ENCODE data around the gene DPH6.

The DPH6 gene

DNA sequence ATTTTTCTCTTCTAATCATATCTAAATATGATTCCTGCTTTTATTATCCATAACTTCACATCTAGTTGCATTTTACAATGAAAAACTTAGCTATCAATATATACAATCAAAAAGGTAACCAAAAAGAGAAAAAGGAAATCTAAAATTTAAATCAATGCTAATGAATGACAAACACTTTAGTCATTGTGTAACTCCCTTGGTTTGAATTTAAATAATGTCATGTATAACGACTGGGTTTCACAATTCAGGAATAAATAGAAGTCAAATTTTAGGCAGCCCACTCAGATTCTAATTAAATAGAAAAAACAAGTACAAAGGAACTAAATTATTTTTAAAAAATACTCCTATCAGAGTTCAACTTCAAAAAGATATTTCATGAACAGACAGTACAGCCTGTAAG, 26.9 kb downstream of the DPH6 start:
- no peak overlapping the region for H3K4me3 Mint-ChIP-seq
- H3K36me3 Mint-ChIP-seq: no peaks in the 10 kb centered on the region
- H3K27ac Mint-ChIP-seq: no peak overlapping the region
- no peaks in the 10 kb centered on the region for H3K4me1 Mint-ChIP-seq
- no peaks in the 10 kb centered on the region for H3K27me3 Mint-ChIP-seq
- no peak for ATAC-seq
- H3K9me3 Mint-ChIP-seq: no peaks in the 10 kb centered on the region

DNA sequence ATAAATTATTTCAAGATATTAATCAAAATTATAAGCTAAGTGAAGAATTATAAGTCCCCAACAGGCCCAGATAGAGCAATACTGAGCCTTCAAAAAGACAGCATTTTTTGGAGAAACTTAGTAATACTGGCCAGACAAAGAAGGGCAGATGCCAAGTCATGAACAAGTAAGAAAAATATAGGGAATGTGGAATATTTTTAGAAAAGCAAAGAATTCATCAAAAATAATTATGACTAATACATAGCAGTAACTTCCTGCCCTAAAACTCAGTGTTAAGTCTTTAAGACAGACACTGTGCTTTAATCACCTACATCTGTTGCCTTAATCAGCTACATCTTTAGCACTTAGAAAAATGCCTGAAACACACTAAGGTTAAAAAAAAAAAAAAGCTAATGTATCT, 31.2 kb downstream of the DPH6 start:
- ATAC-seq: no peak
- Mint-ChIP-seq H3K4me1 (no peaks in the 10 kb centered on the region), H3K27ac (no peak overlapping the region)

DNA sequence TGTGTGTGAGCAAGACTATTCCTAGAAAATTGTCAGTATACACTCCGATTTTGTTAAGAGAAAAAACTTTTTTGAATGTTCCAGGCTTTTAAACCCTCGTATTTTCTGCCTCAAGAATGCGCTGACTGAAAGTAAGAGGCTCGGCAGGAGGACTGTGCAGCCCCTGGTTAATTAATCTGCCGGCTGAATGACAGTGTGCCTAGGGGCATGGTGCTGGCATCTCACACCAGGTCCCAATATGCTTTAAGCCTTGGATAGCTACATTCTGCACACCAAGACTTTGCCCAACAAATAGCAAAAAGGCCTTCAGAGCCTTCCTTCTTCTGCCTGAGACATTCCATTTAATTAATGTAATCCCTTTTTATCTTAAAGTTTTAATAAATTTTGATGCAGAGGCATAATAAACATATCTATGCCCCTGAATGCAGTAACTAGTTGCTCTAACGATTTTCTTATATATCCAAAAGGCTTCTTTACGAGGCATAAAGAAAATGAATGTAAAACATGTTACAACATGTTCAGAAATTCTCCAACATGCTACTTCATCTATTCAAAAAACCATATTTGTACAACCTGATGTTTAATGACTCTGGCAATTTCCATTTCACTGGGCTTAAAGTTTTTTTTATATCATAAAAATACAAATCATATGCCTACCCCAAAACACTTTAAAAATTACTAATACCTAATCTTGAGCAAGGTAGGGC, 37.9 kb downstream of the DPH6 start:
- Mint-ChIP-seq H3K4me1 (peaks cover 10% of the 10 kb centered on the region), H3K27me3 (no peaks in the 10 kb centered on the region), H3K36me3 (peaks cover 9% of the 10 kb centered on the region), H3K4me3 (no peak overlapping the region), H3K9me3 (no peaks in the 10 kb centered on the region), H3K27ac (no peak overlapping the region)
- ATAC-seq: no peak

More for the DNA sequence above, 31.2 kb downstream of the DPH6 start:
- Mint-ChIP-seq H3K36me3 (no peaks in the 10 kb centered on the region), H3K9me3 (no peaks in the 10 kb centered on the region), H3K4me3 (no peak overlapping the region), H3K27me3 (no peaks in the 10 kb centered on the region)

DNA sequence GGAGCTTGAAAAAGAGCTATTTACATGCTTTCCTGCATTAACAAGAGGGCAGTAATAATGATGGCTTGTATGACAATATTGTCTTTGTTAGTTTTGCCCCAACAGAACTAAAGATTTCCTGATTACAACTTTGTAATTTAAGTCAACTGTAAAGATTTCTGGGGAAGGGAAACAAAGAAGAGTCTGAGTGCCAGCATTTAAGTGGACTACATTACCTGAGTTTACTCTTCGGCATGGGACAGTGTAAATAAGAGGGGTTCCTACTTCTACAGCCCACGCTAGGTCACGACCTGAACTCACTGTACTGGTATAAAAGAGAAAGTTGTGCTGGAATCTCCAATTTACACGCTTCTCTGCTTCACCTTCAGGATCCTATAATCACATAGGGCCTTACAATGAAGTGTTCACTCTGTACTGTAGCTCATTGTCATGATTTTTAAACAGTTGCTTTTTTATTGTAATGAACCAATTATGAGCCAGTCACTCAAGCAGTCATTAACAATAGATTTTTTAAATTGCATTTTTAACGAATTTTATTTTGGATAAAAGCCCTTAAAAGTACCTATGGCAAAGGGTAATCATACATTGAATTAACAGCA, 39.6 kb downstream of the DPH6 start:
- no peaks in the 10 kb centered on the region for H3K9me3 Mint-ChIP-seq

DNA sequence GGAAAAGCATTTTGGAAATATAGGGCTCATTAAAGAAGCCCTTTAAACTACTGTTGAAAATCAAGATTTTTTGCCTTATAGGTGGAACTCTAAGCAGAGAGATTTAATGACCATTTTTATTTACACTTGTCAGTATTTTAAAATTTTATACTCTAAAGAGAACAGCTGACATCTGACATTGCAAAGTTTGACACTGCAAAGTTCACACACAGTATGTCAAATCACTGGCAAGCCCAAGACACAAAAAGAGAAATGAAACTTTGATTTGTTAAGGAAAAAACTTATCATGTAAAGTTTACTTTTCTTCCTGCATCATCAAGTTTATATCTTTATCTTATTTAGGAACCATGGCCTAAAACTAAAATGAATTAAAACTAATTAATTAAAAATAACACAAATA, 40.2 kb downstream of the DPH6 start:
- no peak for ATAC-seq
- Mint-ChIP-seq H3K9me3 (no peaks in the 10 kb centered on the region), H3K4me1 (peaks cover 10% of the 10 kb centered on the region), H3K4me3 (no peak overlapping the region), H3K27ac (no peak overlapping the region), H3K27me3 (no peaks in the 10 kb centered on the region), H3K36me3 (peaks cover 10% of the 10 kb centered on the region)

More for the DNA sequence above, 39.6 kb downstream of the DPH6 start:
- peaks cover 10% of the 10 kb centered on the region for H3K4me1 Mint-ChIP-seq
- ATAC-seq: no peak
- no peak overlapping the region for H3K4me3 Mint-ChIP-seq
- no peak overlapping the region for H3K27ac Mint-ChIP-seq
- no peaks in the 10 kb centered on the region for H3K27me3 Mint-ChIP-seq
- H3K36me3 Mint-ChIP-seq: peaks cover 10% of the 10 kb centered on the region

DNA sequence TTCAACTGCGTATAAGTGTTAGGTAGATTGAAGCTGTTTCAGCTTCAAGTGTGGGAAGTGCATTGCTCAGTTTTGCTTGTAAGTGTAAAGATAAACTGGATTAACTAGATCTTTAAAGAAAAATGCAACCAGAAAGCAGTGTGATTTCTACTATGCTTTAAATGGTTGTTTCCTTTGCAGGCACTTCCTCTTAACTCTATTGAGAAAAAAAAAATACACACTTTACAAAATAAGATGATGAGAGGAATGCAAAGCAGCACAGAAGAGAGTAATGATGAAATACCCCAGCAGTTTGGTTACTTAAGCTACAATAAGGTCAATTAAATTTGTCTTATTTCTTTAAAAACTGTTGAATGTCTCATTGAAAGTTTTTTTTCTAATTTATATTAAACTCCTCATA, 40.8 kb downstream of the DPH6 start:
- Mint-ChIP-seq H3K9me3 (no peaks in the 10 kb centered on the region), H3K27me3 (no peaks in the 10 kb centered on the region)

DNA sequence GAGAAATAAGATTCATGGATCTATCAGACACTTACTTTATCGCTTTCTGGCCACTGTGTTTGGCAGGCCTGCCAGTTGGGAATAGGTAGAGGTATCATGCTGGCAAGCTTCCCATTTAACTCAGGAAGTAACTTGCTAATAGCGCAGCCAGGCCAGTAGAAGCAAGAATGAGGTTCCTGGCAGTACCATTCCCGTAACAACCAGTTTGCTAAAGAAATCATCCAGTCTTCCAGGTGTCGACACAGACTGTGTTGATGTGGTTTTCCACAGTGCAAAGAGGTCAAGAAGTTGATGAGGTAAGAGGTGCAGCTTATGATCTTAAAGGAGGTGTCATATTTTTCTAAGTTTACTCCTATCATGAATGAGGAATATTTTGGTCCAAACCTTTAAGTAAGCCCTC, 46.2 kb downstream of the DPH6 start:
- Mint-ChIP-seq H3K4me3 (no peak overlapping the region), H3K27ac (no peak overlapping the region), H3K9me3 (no peaks in the 10 kb centered on the region), H3K4me1 (peaks cover 7% of the 10 kb centered on the region), H3K27me3 (no peaks in the 10 kb centered on the region), H3K36me3 (peaks cover 10% of the 10 kb centered on the region)
- ATAC-seq: no peak

More for the DNA sequence above, 40.8 kb downstream of the DPH6 start:
- Mint-ChIP-seq H3K4me3 (no peak overlapping the region), H3K27ac (no peak overlapping the region), H3K36me3 (peaks cover 10% of the 10 kb centered on the region), H3K4me1 (peaks cover 10% of the 10 kb centered on the region)
- no peak for ATAC-seq

DNA sequence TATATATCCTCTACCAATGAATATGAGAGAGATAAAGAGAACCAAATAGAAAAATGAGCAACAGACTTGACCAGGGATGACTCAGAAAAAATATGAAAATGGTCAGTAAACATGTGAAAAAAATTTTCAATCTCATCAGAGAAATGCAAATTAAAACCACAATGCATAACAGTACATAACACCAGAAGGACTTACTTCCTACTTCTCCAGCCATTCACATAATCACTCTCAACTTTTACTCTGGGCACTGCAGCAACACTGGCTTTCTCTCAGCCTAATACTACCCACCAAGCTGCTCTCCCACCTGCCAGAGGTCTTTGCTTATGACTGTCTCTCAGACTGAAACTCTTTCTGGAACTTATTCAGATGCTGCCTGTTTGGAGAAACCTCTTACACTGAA, 49.4 kb downstream of the DPH6 start:
- H3K36me3 Mint-ChIP-seq: no peaks in the 10 kb centered on the region
- ATAC-seq: peak; percentile 93
- H3K4me1 Mint-ChIP-seq: peaks cover 7% of the 10 kb centered on the region
- H3K9me3 Mint-ChIP-seq: no peaks in the 10 kb centered on the region
- H3K4me3 Mint-ChIP-seq: no peak overlapping the region
- H3K27me3 Mint-ChIP-seq: no peaks in the 10 kb centered on the region
- no peak overlapping the region for H3K27ac Mint-ChIP-seq

DNA sequence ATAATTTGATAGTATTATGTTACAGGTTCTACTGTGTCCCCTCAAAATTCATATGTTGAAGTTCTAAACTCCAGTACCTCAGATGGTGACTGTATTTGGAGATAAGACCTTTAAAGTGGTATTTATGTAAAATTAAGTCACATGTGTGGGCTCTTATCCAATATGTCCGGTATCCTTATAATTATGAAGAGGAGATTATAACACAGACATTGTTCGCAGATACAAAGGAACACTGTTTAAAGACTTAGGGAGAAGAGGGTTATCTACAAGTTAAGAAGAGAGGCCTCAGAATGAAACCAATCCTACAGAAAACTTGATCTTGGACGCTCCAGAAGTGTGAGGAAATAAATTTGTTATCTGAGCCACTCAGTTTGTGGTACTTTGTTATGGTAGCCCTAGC, 50.9 kb downstream of the DPH6 start:
- H3K27ac Mint-ChIP-seq: no peak overlapping the region
- no peak overlapping the region for H3K4me3 Mint-ChIP-seq
- peaks cover 7% of the 10 kb centered on the region for H3K36me3 Mint-ChIP-seq
- no peak for ATAC-seq
- no peaks in the 10 kb centered on the region for H3K9me3 Mint-ChIP-seq
- H3K27me3 Mint-ChIP-seq: no peaks in the 10 kb centered on the region
- peaks cover 7% of the 10 kb centered on the region for H3K4me1 Mint-ChIP-seq

DNA sequence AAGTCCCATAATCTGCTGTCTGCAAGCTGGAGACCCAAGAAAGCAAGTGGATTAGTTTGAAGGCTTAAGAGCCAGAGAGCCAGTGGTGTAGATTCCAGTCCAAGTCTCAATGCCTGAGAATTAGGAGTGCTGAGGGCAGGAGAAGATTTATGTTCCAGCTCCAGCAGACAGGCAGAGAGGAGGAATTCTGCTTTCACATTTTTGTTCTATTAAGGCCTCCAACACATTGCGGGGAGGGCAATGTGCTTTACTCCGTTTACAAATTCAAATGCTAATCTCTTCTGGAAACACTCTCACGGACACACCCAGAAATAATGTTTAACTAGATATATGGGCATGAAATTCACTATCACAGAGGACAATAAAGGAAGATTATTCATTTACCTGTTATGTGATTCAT, 54.0 kb downstream of the DPH6 start:
- H3K36me3 Mint-ChIP-seq: peaks cover 26% of the 10 kb centered on the region
- H3K4me3 Mint-ChIP-seq: no peak overlapping the region
- H3K27ac Mint-ChIP-seq: no peak overlapping the region

DNA sequence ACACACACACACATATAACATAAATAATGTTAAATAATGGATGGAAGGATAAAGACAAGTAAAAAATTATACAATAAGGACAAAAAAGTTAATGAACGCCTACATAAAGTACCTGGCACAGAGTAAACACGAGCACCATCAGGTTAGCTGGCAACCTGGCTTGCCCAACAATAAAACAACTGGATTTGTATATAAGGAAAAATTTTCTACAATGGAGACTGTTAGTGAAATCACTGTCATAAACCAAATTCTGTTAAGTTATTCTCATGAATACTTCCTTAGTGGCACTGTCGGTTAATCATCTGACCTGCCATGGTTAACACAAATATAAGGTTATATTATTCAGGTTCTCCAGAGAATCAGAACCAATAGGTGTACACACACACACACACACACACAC, 54.8 kb downstream of the DPH6 start:
- ATAC-seq: no peak
- Mint-ChIP-seq H3K36me3 (peaks cover 34% of the 10 kb centered on the region), H3K27me3 (no peaks in the 10 kb centered on the region), H3K9me3 (peaks cover 16% of the 10 kb centered on the region), H3K4me1 (no peaks in the 10 kb centered on the region), H3K4me3 (no peak overlapping the region), H3K27ac (no peak overlapping the region)

More for the DNA sequence above, 54.0 kb downstream of the DPH6 start:
- no peaks in the 10 kb centered on the region for H3K27me3 Mint-ChIP-seq
- peaks cover 7% of the 10 kb centered on the region for H3K4me1 Mint-ChIP-seq
- no peak for ATAC-seq
- H3K9me3 Mint-ChIP-seq: peaks cover 11% of the 10 kb centered on the region

DNA sequence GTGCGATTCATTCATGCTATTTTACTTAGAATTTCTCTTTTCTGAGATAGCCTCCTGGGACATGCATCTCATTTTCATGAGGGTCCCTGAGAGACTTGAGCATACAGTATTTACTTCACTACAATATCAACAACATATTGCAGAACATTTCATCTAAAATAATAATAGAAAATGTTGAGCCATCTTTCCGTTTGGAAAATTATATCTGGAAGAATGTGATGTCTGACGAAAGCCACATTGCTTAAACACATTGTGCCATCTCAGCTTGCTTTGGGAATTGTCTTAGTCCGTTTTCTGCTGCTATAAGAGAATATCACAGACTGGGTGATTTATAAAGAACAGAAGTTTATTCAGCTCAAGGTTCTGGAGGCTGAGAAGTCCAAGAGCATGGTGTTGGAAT, 55.5 kb downstream of the DPH6 start:
- no peak overlapping the region for H3K27ac Mint-ChIP-seq
- H3K9me3 Mint-ChIP-seq: peaks cover 21% of the 10 kb centered on the region
- no peak overlapping the region for H3K4me3 Mint-ChIP-seq
- peaks cover 40% of the 10 kb centered on the region for H3K36me3 Mint-ChIP-seq
- no peak for ATAC-seq
- H3K4me1 Mint-ChIP-seq: no peaks in the 10 kb centered on the region
- no peaks in the 10 kb centered on the region for H3K27me3 Mint-ChIP-seq

DNA sequence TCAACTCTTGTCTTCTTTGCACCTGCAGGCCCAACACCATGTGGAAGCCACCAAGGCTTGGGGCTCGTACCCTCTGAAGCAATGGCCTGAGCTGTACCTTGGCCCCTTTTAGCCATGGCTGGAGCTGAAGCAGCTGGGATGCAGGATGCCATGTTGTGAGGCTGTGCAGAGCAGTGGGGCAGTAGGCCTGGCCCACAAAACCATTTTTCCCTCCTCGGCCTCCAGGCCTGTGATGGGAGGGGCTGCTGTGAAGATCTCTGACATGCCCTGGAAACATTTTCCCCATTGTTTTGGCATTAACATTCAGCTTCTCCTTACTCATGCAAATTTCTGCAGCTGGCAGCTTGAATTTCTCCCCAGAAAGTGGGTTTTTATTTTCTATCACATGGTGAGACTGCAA, 58.5 kb downstream of the DPH6 start:
- Mint-ChIP-seq H3K4me3 (no peak overlapping the region), H3K9me3 (peaks cover 21% of the 10 kb centered on the region), H3K4me1 (no peaks in the 10 kb centered on the region), H3K36me3 (peaks cover 52% of the 10 kb centered on the region), H3K27ac (no peak overlapping the region), H3K27me3 (no peaks in the 10 kb centered on the region)
- no peak for ATAC-seq

DNA sequence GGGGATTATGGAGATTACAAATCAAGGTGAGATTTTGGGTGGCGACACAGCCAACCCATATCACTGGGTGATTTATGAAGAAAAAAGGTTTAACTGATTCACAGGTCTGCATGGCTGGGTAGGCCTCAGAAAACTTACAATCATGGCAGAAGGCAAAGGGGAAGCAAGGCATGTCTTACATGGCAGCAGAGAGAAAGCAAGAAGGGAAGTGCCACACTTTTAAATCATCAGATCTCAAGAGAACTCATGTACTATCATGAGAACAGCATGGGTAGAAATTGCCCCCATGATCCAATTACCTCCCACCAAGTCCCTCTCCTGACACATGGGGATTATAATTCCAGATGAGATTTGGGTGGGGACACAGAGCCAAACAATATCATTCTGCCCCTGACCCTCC, 59.7 kb downstream of the DPH6 start:
- Mint-ChIP-seq H3K27me3 (no peaks in the 10 kb centered on the region), H3K36me3 (peaks cover 52% of the 10 kb centered on the region), H3K27ac (no peak overlapping the region), H3K4me1 (no peaks in the 10 kb centered on the region), H3K4me3 (no peak overlapping the region), H3K9me3 (peaks cover 21% of the 10 kb centered on the region)
- ATAC-seq: no peak

DNA sequence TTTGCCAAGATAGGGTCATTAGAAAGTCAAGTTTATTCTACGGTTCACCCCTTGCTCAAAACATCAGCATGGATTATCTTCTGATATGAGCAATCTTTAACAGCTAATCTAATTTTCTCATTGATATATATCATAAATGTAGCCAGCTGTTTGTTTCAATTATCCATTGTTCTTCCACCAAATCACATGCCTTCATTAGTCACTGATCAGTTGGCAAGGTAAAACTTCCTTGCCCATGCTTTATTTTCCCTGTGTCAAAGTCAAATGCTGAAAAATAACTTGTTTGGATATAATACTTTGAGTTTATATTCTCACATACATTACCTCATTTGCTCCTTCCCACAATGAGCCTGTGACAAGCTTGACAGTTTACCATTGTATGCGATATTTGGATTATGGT, 60.6 kb downstream of the DPH6 start:
- no peaks in the 10 kb centered on the region for H3K4me1 Mint-ChIP-seq
- H3K27me3 Mint-ChIP-seq: no peaks in the 10 kb centered on the region
- peaks cover 21% of the 10 kb centered on the region for H3K9me3 Mint-ChIP-seq
- H3K27ac Mint-ChIP-seq: no peak overlapping the region
- peaks cover 46% of the 10 kb centered on the region for H3K36me3 Mint-ChIP-seq
- H3K4me3 Mint-ChIP-seq: no peak overlapping the region
- ATAC-seq: no peak

DNA sequence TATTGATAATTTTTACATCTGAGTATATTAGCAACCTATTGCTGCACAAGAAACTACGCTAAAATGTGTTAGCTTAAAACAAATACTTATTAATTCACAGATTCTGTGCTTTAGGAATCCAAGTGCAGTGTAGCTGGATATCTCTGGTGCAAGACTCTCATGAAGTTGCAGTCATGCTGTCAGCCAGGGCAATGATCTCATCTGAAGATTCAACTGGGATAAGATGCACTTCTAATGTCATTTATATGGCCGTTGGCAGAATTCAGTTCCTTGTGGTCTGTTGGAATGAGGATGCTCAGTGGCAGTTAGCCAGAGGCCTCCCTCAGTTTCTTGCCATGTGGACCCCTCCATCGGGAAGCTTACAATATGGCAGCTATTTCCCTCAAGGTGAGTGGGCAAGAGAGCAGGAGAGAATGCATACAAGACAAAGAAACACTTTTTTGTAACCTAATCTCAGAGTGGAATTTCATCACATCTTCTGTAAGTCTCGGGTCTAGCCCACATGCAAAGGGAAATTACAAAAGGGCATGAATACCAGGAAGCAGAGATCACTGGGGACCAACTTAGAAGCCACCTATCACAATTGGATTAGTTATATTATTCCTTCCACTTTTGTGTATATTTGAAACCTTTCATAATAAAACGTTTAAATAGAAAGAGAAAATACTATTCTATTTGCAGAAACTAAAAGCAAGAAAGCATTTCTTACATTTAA, 61.6 kb downstream of the DPH6 start:
- ATAC-seq: no peak
- Mint-ChIP-seq H3K36me3 (peaks cover 46% of the 10 kb centered on the region), H3K27ac (no peak overlapping the region), H3K4me3 (no peak overlapping the region), H3K27me3 (no peaks in the 10 kb centered on the region), H3K4me1 (no peaks in the 10 kb centered on the region), H3K9me3 (peaks cover 21% of the 10 kb centered on the region)
